ENCODE results near the gene AGAP9.
"Not testable (repeated sequence)": the region's sequence is repeated elsewhere in the genome, so short reads cannot be mapped to it uniquely, and the experiment has no call there.

AGAP9 gene

DNA sequence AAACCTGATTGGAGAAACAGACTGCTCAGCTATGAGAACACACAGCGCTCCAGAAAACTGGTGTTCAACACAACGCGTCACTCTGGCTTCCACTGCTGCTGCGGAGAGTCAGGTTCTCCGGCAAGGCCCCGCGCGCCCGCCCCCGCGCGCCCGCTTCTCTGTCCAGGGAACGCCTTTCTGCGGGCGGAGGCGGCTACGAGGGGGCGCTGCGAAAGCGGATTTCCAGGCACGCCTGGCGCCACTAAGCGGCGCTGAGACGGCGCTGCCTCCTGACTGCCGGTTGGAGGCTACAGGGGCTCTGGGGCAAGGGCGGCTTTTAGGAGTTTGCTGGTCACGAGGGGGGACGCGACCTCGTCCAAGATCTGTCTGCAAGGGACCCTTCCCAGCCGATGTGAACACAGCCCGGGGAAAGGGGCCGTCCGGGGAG lies 62.2 kb downstream of the AGAP9 start:
- peak; percentile 50 for DNase-seq
- not testable (repeated sequence) for H3K27me3 Mint-ChIP-seq (ENCODE audit: low read depth, poor library complexity); H3K9me3 Mint-ChIP-seq; H3K36me3 Mint-ChIP-seq (ENCODE audit: low read depth); H3K4me1 Mint-ChIP-seq
- Mint-ChIP-seq H3K4me3 (peak overlapping the region; percentile 77), H3K27ac (peak overlapping the region; percentile 71)
- TF ChIP-seq, protein P1, sequence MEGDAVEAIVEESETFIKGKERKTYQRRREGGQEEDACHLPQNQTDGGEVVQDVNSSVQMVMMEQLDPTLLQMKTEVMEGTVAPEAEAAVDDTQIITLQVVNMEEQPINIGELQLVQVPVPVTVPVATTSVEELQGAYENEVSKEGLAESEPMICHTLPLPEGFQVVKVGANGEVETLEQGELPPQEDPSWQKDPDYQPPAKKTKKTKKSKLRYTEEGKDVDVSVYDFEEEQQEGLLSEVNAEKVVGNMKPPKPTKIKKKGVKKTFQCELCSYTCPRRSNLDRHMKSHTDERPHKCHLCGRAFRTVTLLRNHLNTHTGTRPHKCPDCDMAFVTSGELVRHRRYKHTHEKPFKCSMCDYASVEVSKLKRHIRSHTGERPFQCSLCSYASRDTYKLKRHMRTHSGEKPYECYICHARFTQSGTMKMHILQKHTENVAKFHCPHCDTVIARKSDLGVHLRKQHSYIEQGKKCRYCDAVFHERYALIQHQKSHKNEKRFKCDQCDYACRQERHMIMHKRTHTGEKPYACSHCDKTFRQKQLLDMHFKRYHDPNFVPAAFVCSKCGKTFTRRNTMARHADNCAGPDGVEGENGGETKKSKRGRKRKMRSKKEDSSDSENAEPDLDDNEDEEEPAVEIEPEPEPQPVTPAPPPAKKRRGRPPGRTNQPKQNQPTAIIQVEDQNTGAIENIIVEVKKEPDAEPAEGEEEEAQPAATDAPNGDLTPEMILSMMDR (IDR thresholded peaks at IDR 0.05), result peak; percentile 37

- no peak overlapping the region for H3K4me3 Mint-ChIP-seq
- H3K27me3 Mint-ChIP-seq (ENCODE audit: low read depth, poor library complexity), result peaks cover 4% of the 10 kb centered on the region
- TF ChIP-seq, protein P1 (IDR thresholded peaks at IDR 0.05), result no peak
- peaks cover 6% of the 10 kb centered on the region for H3K4me1 Mint-ChIP-seq
- no peaks in the 10 kb centered on the region for H3K9me3 Mint-ChIP-seq
- DNase-seq, result no peak
- H3K36me3 Mint-ChIP-seq (ENCODE audit: low read depth), result no peaks in the 10 kb centered on the region
- H3K27ac Mint-ChIP-seq, result no peak overlapping the region
Measured at GRCh38 chr10:47458466-47459154, 64.8 kb downstream of the AGAP9 start.

GRCh38 chr10:47457826-47458225 lies 65.6 kb downstream of the AGAP9 start:
- peaks cover 4% of the 10 kb centered on the region for H3K27me3 Mint-ChIP-seq (ENCODE audit: low read depth, poor library complexity)
- TF ChIP-seq, protein P1 (IDR thresholded peaks at IDR 0.05), result no peak
- DNase-seq, result no peak
- no peak overlapping the region for H3K27ac Mint-ChIP-seq
- H3K4me3 Mint-ChIP-seq, result no peak overlapping the region
- no peaks in the 10 kb centered on the region for H3K9me3 Mint-ChIP-seq
- peaks cover 11% of the 10 kb centered on the region for H3K4me1 Mint-ChIP-seq
- H3K36me3 Mint-ChIP-seq (ENCODE audit: low read depth), result no peaks in the 10 kb centered on the region

GRCh38 chr10:47457528-47457820 lies 66.0 kb downstream of the AGAP9 start:
- TF ChIP-seq, protein P1 (IDR thresholded peaks at IDR 0.05), result no peak
- Mint-ChIP-seq H3K27me3 (ENCODE audit: low read depth, poor library complexity) (peaks cover 4% of the 10 kb centered on the region), H3K4me3 (no peak overlapping the region), H3K4me1 (peaks cover 13% of the 10 kb centered on the region), H3K27ac (no peak overlapping the region), H3K36me3 (ENCODE audit: low read depth) (no peaks in the 10 kb centered on the region), H3K9me3 (no peaks in the 10 kb centered on the region)
- DNase-seq, result no peak

GRCh38 chr10:47456794-47457527 lies 66.5 kb downstream of the AGAP9 start:
- H3K4me3 Mint-ChIP-seq, result no peak overlapping the region
- DNase-seq, result no peak
- H3K27me3 Mint-ChIP-seq (ENCODE audit: low read depth, poor library complexity), result peaks cover 4% of the 10 kb centered on the region
- no peaks in the 10 kb centered on the region for H3K9me3 Mint-ChIP-seq
- no peaks in the 10 kb centered on the region for H3K36me3 Mint-ChIP-seq (ENCODE audit: low read depth)
- H3K27ac Mint-ChIP-seq, result no peak overlapping the region
- TF ChIP-seq, protein P1 (IDR thresholded peaks at IDR 0.05), result no peak
- peaks cover 17% of the 10 kb centered on the region for H3K4me1 Mint-ChIP-seq
